RKO (cell line): Measurements from ENCODE around the gene PRRG3.
A peak's percentile ranks its signal among the peaks of the same experiment; 100 is the strongest.

Source experiments
- DNase-seq: peaks from one replicate; pipeline ENCODE4 v3.0.0-alpha.2; 2016; ENCODE audit warnings: low spot score

The PRRG3 gene

GRCh38 chrX:151708821-151709220 lies 13.6 kb downstream of the PRRG3 start:
- DNase-seq = no peak

- DNase-seq = no peak
These were observed 15.2 kb downstream of the PRRG3 start for GRCh38 chrX:151710457-151710856.

GRCh38 chrX:151711154-151711553 lies 15.9 kb downstream of the PRRG3 start:
- DNase-seq = no peak

GRCh38 chrX:151711787-151712186 lies 16.5 kb downstream of the PRRG3 start:
- DNase-seq = no peak

- no peak for DNase-seq
These were observed 17.0 kb downstream of the PRRG3 start for GRCh38 chrX:151712253-151712652.

GRCh38 chrX:151713849-151714248 lies 18.6 kb downstream of the PRRG3 start:
- peak; percentile 16 for DNase-seq

GRCh38 chrX:151714362-151714761 lies 19.1 kb downstream of the PRRG3 start:
- DNase-seq = no peak

GRCh38 chrX:151715752-151716151 lies 20.5 kb downstream of the PRRG3 start, which contains the start of gene FATE1:
Gene FATE1, plus strand, starts transcription at chrX:151716035. Its CDS starts 85 bp downstream, at chrX:151716120.
- no peak for DNase-seq

GRCh38 chrX:151722241-151722846 lies 27.1 kb downstream of the PRRG3 start:
- DNase-seq = no peak

GRCh38 chrX:151723156-151723760 lies 28.0 kb downstream of the PRRG3 start:
- DNase-seq = no peak

- no peak for DNase-seq
These were observed 29.5 kb downstream of the PRRG3 start for GRCh38 chrX:151724563-151725337.

GRCh38 chrX:151725338-151725614 lies 30.0 kb downstream of the PRRG3 start:
- DNase-seq = no peak

- no peak for DNase-seq
These were observed 31.5 kb downstream of the PRRG3 start for GRCh38 chrX:151726751-151727150.

GRCh38 chrX:151727346-151727745 lies 32.1 kb downstream of the PRRG3 start:
- no peak for DNase-seq

GRCh38 chrX:151729056-151729725 lies 33.9 kb downstream of the PRRG3 start:
- DNase-seq = no peak

GRCh38 chrX:151734446-151734845 lies 39.2 kb downstream of the PRRG3 start, which contains the start of gene CNGA2:
Gene CNGA2, plus strand, starts transcription at chrX:151734746. Its CDS starts 3,738 bp downstream, at chrX:151738484.
- no peak for DNase-seq

- DNase-seq = no peak
These were observed 40.0 kb downstream of the PRRG3 start for GRCh38 chrX:151735219-151735618.

GRCh38 chrX:151736685-151737084 lies 41.4 kb downstream of the PRRG3 start:
- no peak for DNase-seq

GRCh38 chrX:151737494-151737893 lies 42.2 kb downstream of the PRRG3 start:
- DNase-seq = no peak

- no peak for DNase-seq
These were observed 43.5 kb downstream of the PRRG3 start for GRCh38 chrX:151738751-151739150.

- DNase-seq = no peak
These were observed 46.3 kb downstream of the PRRG3 start for GRCh38 chrX:151741606-151742005.

- DNase-seq = no peak
These were observed 47.1 kb downstream of the PRRG3 start for GRCh38 chrX:151742311-151742710.
